GM19193 (cell line): Measurements from ENCODE around the gene SHOC2.

Source experiments
- POLR2A ChIP-seq: IDR thresholded peaks from 4 replicates; pipeline ENCODE4 v1.6.1; 2011; ENCODE audit not compliant: insufficient read depth, insufficient read length; ENCODE audit errors: extremely low read depth

Gene SHOC2

DNA sequence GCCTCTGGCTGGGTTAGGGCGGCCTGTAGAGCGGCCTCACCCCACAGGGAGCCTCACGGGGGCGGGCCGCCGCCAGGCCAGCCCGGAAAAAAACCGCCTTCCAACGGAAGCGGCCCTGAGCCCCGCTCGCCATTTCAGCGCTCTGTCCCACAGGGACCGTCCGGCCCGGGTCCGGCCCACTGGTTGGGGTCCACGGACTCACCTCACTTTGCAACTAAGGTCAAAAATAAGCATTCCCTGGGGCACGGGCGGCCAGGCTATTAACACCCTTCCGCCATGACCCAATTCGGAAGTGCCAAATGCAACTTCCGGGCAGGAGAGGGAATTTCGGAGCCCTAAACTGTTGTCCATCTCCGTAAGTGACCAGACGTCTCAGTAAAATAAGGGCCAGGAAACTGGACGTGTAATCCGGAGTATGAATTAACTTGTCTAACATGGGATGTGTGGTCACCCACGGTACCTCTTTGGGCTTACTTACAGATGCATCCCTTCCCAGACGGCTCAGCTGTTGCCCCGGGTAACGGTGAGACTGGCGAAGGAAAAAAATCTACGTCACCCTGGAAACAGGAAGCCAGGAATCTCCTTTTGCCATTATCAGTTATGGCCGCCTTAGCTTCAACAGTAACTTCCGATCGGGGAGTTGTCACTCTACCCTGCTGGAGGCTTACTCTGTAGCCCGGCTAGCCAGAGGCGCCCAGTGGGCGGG is 608 bp upstream of the SHOC2 start, which contains the start of gene BBIP1:
BBIP1 (minus strand) TSS at position 538 of the 706 bp plus-strand sequence. CDS start 1,023 bp downstream, outside the sequence.
- TF ChIP-seq POLR2A, result peak; percentile 88

DNA sequence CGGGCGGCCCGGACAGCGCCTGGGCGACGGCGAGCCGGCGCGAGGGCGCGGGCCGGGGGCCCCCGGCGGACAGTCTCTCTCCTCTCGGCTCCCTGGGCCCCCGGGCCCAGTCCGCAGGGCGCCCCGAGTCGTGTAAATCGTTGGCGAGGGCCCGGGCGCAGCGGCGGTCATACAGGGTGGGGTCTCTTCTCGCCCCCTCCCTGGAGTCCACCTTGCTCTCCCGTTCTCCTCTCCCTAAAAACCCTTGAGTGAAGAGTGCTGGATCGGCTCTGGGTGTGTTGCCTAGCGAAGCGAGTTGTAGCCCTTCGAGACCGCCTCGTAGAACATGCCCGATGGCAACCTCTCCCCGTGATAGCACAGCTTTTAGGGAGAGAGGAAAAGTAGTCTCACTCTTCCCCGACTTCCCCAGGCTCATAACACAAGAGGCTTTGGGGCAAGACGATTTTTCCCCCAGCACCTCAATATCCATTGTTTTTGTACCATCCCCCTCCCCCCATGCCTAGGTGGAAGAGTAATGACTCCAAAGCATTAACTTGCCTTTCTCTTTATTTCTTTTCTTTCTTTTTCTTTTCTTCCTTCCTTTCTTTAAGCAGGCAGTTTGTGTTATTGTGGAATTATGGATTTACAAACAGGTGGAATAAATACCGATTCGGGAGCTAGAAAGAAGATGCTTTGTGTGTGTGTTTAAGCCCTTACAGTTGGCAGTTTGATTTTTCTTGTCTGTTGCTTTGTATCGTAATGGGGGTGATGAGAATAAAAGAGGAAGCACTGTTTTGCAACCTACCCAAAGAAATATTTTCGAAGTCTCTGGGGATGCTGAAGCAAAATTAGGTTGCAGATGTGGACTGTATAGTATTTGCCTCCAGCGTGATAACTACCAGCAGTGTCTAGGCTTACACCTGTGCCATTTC is 822 bp downstream of the SHOC2 start:
- TF ChIP-seq POLR2A, result no peak

DNA sequence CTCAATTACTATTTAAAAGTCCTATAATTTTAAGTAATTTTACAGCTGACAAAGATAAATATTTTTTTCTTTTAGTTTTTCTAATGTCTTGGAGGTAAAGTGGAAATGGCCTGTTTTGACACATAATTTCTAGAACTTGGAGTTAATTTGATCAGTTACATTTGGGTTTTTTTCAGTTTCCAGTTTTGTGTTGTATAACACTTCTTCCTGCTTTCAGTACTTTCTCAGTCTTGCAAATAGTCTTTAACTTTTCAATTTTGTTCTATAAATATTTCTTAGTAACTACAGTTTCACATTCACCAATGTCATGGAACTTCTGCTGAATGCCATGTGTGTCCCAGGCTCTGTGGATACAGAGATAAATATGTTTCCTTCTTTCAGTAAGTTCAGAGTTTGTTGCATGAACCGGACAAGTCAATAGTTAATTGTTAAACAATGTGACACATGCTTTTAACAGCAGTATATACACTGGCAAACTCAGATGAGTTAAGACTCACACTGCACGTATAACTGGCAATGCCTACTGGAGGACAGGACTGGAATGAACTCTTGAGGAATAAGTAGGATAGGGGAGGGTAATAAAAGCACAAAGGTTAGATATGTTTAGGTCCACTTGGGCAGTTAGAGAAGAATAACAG is 4.6 kb downstream of the SHOC2 start:
- no peak for TF ChIP-seq POLR2A

GRCh38 chr10:110927461-110927860 is 8.1 kb downstream of the SHOC2 start:
- TF ChIP-seq POLR2A, result no peak

- TF ChIP-seq POLR2A, result no peak
These were observed 12.5 kb downstream of the SHOC2 start for GRCh38 chr10:110931769-110932381.

DNA sequence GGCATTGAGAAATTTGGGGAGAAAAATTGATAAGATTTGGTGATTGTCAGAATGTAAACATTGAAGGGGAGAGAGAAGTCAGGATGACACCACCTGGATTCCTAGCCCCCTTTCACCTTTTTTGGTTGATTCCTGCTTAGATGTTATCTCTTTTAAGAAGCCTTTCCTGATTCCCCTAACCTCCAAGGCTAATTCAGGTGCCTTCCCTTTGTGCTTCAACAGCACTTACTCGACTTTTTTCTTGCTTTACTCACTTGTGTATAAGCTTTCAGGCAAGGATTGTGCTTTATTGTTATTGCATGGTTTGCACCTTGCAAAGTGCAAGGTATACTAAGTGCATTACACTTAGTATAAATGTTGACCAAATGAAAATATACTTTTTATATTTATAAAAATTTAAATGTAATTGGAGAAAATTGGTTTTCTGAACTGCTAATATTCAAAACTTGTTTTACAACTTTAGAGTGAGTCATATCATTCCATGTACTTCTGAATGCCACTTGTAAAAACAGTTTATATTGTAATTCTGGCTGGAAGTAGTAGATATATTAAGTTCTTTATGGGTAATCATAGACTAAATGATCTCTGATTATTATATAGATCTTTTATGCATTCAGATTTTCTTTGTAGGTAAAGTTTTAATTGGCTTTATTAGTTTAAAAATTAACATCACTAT is 13.2 kb downstream of the SHOC2 start:
- no peak for TF ChIP-seq POLR2A

DNA sequence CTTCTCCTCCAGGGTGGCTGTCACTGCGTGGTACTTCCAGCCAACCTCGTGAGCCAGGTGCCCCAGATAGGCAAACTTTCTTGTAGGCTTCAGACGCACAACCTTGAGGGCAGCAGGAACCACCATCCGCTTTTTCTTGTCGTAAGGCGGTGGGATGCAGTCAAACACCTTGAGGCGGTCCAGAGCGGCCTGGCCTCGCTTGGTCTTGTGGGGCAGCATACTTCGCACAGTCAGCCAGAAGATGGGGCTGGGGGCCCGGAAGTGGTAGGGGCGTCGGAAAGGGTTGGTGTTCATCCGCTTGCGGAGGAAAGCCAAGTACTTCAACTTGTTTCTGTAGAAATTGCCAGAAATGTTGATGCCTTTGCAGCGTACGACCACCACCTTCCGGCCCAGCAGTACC is 17.4 kb downstream of the SHOC2 start:
- no peak for TF ChIP-seq POLR2A

GRCh38 chr10:110939419-110939818 is 20.0 kb downstream of the SHOC2 start:
- TF ChIP-seq POLR2A, result no peak

DNA sequence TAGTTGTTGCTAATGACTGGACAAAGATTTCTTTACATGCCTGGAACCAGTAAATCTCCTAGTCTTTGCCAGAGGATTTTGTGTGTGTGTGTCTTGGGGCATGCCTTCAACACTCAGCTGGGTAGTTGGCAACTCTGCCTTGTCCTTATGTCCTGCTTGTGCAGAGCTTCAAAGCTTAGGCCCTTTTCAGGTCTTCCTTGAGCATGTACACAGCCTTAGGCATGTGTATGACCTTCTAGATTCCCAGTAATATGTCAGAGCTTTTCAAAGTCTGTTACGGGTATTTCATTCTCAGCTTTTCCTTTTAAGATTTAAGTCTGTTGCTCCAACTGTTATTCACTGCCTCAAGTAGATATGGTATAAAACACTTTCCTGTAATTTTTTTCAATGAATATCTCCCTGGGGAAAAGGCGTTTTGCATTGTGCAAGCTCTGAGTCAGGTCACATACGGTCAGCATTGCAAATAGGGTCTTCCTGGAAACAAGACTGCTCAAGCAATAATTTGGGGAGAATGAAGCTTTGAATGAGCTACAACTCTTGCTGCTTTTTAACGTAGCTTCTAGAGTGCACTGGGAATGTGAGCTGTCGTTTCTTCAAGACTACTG is 25.5 kb downstream of the SHOC2 start:
- no peak for TF ChIP-seq POLR2A

DNA sequence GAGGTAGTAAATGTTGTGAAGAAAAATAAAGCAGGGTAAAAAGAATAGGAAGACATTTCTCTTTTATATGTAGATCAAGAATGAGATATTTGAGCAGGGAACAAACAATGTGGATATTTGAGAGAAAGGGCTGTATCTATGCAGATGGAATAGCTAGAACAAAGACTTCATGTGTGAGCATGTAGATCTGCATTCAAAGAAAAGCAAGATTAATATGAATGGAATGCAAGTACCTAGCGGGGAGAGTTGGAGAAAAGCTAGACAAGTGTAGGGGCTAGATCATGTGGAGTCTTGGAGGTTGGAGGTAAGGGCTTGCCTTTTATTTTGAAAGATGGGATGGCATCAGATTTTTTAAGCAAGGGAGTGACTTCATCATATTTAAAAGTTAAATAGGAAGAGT is 27.1 kb downstream of the SHOC2 start:
- no peak for TF ChIP-seq POLR2A

- TF ChIP-seq POLR2A, result no peak
These were observed 27.7 kb downstream of the SHOC2 start for GRCh38 chr10:110947061-110947595.

DNA sequence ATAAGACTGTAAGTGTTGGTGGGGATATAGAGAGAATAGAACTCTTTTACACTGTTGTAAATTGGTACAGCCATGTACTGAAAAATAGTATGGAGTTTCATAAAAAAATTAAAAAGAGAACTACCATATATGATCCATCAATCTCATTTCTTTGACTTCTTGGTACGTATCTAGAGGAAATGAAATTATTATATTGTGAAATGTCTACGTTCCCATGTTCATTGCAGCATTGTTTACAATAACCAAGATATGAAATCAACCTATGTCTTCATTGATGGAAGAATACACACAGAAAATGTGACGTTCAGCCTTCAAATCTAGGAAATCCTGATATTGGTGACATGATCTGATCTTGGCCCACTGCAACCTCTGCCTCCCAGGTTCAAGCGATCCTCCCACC is 32.0 kb downstream of the SHOC2 start:
- no peak for TF ChIP-seq POLR2A

- no peak for TF ChIP-seq POLR2A
These were observed 38.2 kb downstream of the SHOC2 start for GRCh38 chr10:110957606-110958005.
